Stimulated activated CD4-positive, alpha-beta T cell treated with anti-CD3 and anti-CD28 coated beads, TNF-alpha, amount 100 ng/mL, for 1 hour (primary cell): ENCODE measurements around the gene ELF5.

ENCODE experiments used
- DNase-seq, 3 donors: peaks; one replicate each; pipeline ENCODE4 v3.0.0-alpha.2; 2020; ENCODE audit warnings: low read depth in 3 of 3, low spot score in 1 of 3

ELF5 gene

GRCh38 chr11:34457607-34458006 is 56.0 kb downstream of the ELF5 start:
- no peak for DNase-seq

- DNase-seq, result no peak
Measured at GRCh38 chr11:34454308-34455032, 59.1 kb downstream of the ELF5 start.

GRCh38 chr11:34451053-34451452 is 62.5 kb downstream of the ELF5 start:
- DNase-seq, result no peak

GRCh38 chr11:34449013-34449412 is 64.6 kb downstream of the ELF5 start:
- DNase-seq, result no peak

GRCh38 chr11:34448223-34448994 is 65.2 kb downstream of the ELF5 start:
- no peak for DNase-seq

- no peak for DNase-seq
Measured at GRCh38 chr11:34447044-34447443, 66.5 kb downstream of the ELF5 start.

GRCh38 chr11:34446386-34446785 is 67.2 kb downstream of the ELF5 start:
- DNase-seq, result no peak

GRCh38 chr11:34445956-34446355 is 67.6 kb downstream of the ELF5 start:
- no peak for DNase-seq

- DNase-seq, result no peak
Measured at GRCh38 chr11:34444428-34444827, 69.2 kb downstream of the ELF5 start.

- DNase-seq, result no peak
Measured at GRCh38 chr11:34443136-34443535, 70.5 kb downstream of the ELF5 start.

- DNase-seq, result no peak
Measured at GRCh38 chr11:34441814-34442213, 71.8 kb downstream of the ELF5 start.

GRCh38 chr11:34439610-34440198 is 73.9 kb downstream of the ELF5 start:
- no peak for DNase-seq

GRCh38 chr11:34438529-34439507 is 74.8 kb downstream of the ELF5 start, which contains the start of gene CAT:
CAT (plus strand) TSS chr11:34438934; CDS start chr11:34439014, 80 bp downstream.
- DNase-seq, result peak; percentile 93 to 95 (median 93)

GRCh38 chr11:34437224-34438125 is 76.1 kb downstream of the ELF5 start:
- DNase-seq, result no peak

- no peak for DNase-seq
Measured at GRCh38 chr11:34433899-34434298, 79.7 kb downstream of the ELF5 start.

GRCh38 chr11:34432822-34433221 is 80.8 kb downstream of the ELF5 start:
- no peak for DNase-seq

GRCh38 chr11:34431979-34432378 is 81.6 kb downstream of the ELF5 start:
- DNase-seq, result no peak
